ENCODE results near the gene MAPKBP1.

DNA sequence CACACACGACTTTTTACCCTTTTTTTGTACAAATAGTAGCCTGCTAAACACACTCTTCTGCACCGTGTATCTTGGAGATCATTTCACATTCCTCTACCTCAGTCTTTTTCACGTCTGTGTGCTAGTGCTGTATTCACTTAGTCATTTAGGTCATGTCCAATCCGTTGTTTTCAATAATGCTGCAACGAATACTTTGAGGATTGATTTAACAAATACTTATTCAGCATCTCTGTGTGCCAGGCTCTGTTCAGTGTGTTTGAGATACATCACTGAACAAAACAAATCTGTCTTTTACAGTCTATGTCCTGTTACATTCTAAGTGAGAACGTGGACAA lies 54.5 kb downstream of the MAPKBP1 start:
- no peak for TF ChIP-seq EZH2phosphoT487 (IDR thresholded peaks at IDR 0.05; ENCODE audit: borderline replicate concordance, low read depth, low read length)
- TF ChIP-seq, protein P1, sequence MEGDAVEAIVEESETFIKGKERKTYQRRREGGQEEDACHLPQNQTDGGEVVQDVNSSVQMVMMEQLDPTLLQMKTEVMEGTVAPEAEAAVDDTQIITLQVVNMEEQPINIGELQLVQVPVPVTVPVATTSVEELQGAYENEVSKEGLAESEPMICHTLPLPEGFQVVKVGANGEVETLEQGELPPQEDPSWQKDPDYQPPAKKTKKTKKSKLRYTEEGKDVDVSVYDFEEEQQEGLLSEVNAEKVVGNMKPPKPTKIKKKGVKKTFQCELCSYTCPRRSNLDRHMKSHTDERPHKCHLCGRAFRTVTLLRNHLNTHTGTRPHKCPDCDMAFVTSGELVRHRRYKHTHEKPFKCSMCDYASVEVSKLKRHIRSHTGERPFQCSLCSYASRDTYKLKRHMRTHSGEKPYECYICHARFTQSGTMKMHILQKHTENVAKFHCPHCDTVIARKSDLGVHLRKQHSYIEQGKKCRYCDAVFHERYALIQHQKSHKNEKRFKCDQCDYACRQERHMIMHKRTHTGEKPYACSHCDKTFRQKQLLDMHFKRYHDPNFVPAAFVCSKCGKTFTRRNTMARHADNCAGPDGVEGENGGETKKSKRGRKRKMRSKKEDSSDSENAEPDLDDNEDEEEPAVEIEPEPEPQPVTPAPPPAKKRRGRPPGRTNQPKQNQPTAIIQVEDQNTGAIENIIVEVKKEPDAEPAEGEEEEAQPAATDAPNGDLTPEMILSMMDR (conservative IDR thresholded peaks at IDR 0.05; ENCODE audit: low read length): no peak
